Activated CD4-positive, alpha-beta T cell treated with anti-CD3 and anti-CD28 coated beads, Interleukin-2, amount 10 ng/mL, durations not matched to agents 7 days and 5 days (primary cell): ENCODE results near the gene ZCCHC10. TPM values are rescaled to one million over a fixed set of nuclear protein-coding genes. Genes with fewer than 3 reads are reported as not detected.

Experiments used
- total RNA-seq, 2 experiments: library from RNA; stranded (reverse); gene quantifications; one replicate each; pipeline ENCODE4 v1.2.3, GENCODE V29; 2021

Gene ZCCHC10
- total RNA-seq, 2 experiments from 2014 or later = 27.8 to 31.9 TPM

Other genes starting within 250 kb of the ZCCHC10 start
- 10 to 100 TPM; 20.5 to 21.6 TPM for gene SEPTIN8, start 249.3 kb downstream of the ZCCHC10 start, total RNA-seq
- gene SOWAHA, start 213.2 kb downstream of the ZCCHC10 start, total RNA-seq = not detected
- gene SHROOM1, start 195.9 kb downstream of the ZCCHC10 start, total RNA-seq = under 1 TPM; 0.42 to 0.98 TPM
- under 1 TPM; 0.87 to 0.89 TPM for gene GDF9, start 160.1 kb downstream of the ZCCHC10 start, total RNA-seq
- gene UQCRQ, start 159.9 kb downstream of the ZCCHC10 start, total RNA-seq = 100 to 1,000 TPM; 304 to 328 TPM
- gene LEAP2, start 152.9 kb downstream of the ZCCHC10 start, total RNA-seq = 1 to 10 TPM; 3.2 to 3.8 TPM
- 10 to 100 TPM; 33.9 to 40.0 TPM for gene AFF4, start 62.9 kb downstream of the ZCCHC10 start, total RNA-seq
- gene HSPA4, start 25.5 kb upstream of the ZCCHC10 start, total RNA-seq = 10 to 100 TPM; 89.5 to 95.4 TPM